Tongue (tissue), 3 donors: ENCODE results near the gene SPDYE11. TPM values are rescaled to one million over a fixed set of nuclear protein-coding genes. Genes with fewer than 3 reads are reported as not detected.
"Not testable (repeated sequence)": the region's sequence is repeated elsewhere in the genome, so short reads cannot be mapped to it uniquely, and the experiment has no call there.

Experiments used
- DNase-seq: peaks from one replicate; pipeline ENCODE4 v3.0.0-alpha.2; 2015
- small RNA-seq: library from RNA; depleted of rRNA; stranded (forward); fragments of <200 nt; gene quantifications from one replicate; pipeline ENCODE3, GENCODE V24; 2014; ENCODE audit warnings: low replicate concordance
- total RNA-seq: library from RNA; depleted of rRNA; stranded (reverse); fragments of >200 nt; gene quantifications from one replicate; pipeline ENCODE4 v1.2.3, GENCODE V29; 2014

SPDYE11 gene
- total RNA-seq: not detected

GRCh38 chr7:73057811-73058210, at the start of gene SPDYE11:
Gene SPDYE11, minus strand, starts transcription at chr7:73057911. Its CDS starts 1,800 bp downstream, at chr7:73056111.
- DNase-seq: not testable (repeated sequence)

- not testable (repeated sequence) for DNase-seq
Observed at GRCh38 chr7:73085938-73086337, 28.2 kb upstream of the SPDYE11 start, which contains the start of gene SPDYE9. Gene SPDYE9, minus strand, starts transcription at chr7:73086038. Its CDS starts 1,800 bp downstream, at chr7:73084238.

GRCh38 chr7:73029666-73030065, 28.0 kb downstream of the SPDYE11 start, which contains the start of gene SPDYE8:
Gene SPDYE8, minus strand, starts transcription at chr7:73029766. Its CDS starts 1,800 bp downstream, at chr7:73027966.
- not testable (repeated sequence) for DNase-seq

GRCh38 chr7:73006491-73006890, 51.2 kb downstream of the SPDYE11 start:
- not testable (repeated sequence) for DNase-seq

- peak; percentile 94 for DNase-seq
Observed at GRCh38 chr7:73005693-73006447, 51.8 kb downstream of the SPDYE11 start.

- DNase-seq: not testable (repeated sequence)
Observed at GRCh38 chr7:73005356-73005692, 52.4 kb downstream of the SPDYE11 start.

GRCh38 chr7:72997887-72998468, 59.7 kb downstream of the SPDYE11 start:
- not testable (repeated sequence) for DNase-seq

Small RNAs within 50 kb of the gene (small RNA-seq; reads per million reads assigned to genes)
- not detected for gene RF00019

Other genes with a start within 250 kb of the SPDYE11 start
- 6.2 TPM for gene TYW1B, start 229.7 kb downstream of the SPDYE11 start, total RNA-seq
- 10.3 TPM for gene POM121, start 132.8 kb downstream of the SPDYE11 start, total RNA-seq
- gene TRIM74, start 88.4 kb downstream of the SPDYE11 start, total RNA-seq: 1.7 TPM
- gene SPDYE8, start 28.1 kb downstream of the SPDYE11 start, total RNA-seq: not detected
- gene SPDYE9, start 28.1 kb upstream of the SPDYE11 start, total RNA-seq: not detected